T-helper 2 cell treated with Interferon-gamma antibody and Interleukin-4, amounts not matched to agents 5 μg/mL and 100 μg/mL, for 36 hours (primary cell): ENCODE measurements around the gene C1orf159.
"Not testable (repeated sequence)": the region's sequence is repeated elsewhere in the genome, so short reads cannot be mapped to it uniquely, and the experiment has no call there.

Experiments
- DNase-seq: peaks from one replicate; pipeline ENCODE4 v3.0.0; 2021; ENCODE audit warnings: low spot score
- H3K27ac Mint-ChIP-seq: one replicate; pipeline ENCODE4 v1.8.0; 2021; ENCODE audit warnings: mild to moderate bottlenecking, mixed read lengths
- H3K27me3 Mint-ChIP-seq: one replicate; pipeline ENCODE4 v1.8.0; 2021; ENCODE audit warnings: low read depth, mixed read lengths
- H3K36me3 Mint-ChIP-seq: one replicate; pipeline ENCODE4 v1.8.0; 2021; ENCODE audit warnings: low read depth, mixed read lengths
- H3K4me1 Mint-ChIP-seq: one replicate; pipeline ENCODE4 v1.8.0; 2021; ENCODE audit warnings: low read depth, mixed read lengths
- H3K4me3 Mint-ChIP-seq: one replicate; pipeline ENCODE4 v1.8.0; 2022; ENCODE audit warnings: mild to moderate bottlenecking, moderate library complexity, mixed read lengths
- H3K9me3 Mint-ChIP-seq: one replicate; pipeline ENCODE4 v1.8.0; 2021; ENCODE audit warnings: mixed read lengths

C1orf159 gene

DNA sequence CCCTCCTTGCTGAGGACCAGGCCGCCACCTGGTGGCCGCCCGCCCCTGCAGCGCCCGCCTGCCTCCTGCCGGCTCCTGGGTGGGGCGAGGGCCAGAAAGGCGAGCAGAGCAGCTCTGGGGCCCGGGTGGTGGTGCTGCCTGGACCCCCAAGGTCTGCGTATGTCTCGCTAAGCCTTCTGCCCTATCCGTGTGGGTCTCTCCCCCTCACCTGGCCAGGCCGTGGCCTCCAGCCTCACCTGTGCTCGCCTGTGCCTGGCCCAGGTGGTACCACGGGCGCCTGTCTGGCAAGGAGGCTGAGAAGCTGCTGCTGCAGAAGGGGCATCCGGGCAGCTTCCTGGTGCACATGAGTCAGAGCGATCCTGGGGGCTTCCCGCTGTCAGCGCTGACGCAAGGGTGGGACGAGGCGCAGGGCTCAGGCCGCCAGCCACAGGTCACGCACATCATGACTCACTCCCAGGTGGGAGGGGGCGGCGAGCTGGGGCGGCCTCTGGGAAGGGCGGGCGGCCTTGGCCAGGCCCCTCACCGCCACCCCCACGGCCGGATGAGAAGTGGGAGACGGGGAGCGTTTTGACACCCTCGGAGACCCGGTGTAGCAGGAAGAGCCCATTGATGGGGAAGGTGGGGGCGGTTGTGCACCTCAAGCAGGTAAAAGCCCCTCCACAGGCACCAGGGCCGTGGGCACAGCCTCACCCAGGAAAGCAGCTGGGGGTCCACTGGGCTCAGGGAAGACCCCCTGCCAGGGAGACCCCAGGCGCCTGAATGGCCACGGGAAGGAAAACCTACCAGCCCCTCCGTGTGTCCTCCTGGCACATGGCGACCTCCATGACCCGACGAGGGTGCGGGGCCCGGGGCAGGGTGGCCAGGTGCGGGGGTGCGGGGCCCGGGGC is 51.7 kb downstream of the C1orf159 start:
- Mint-ChIP-seq H3K27ac (no peak overlapping the region), H3K4me3 (peak overlapping the region; percentile 12), H3K27me3 (peaks cover 15% of the 10 kb centered on the region), H3K4me1 (peaks cover 5% of the 10 kb centered on the region), H3K36me3 (no peaks in the 10 kb centered on the region), H3K9me3 (no peaks in the 10 kb centered on the region)
- DNase-seq, result peak; percentile 86

DNA sequence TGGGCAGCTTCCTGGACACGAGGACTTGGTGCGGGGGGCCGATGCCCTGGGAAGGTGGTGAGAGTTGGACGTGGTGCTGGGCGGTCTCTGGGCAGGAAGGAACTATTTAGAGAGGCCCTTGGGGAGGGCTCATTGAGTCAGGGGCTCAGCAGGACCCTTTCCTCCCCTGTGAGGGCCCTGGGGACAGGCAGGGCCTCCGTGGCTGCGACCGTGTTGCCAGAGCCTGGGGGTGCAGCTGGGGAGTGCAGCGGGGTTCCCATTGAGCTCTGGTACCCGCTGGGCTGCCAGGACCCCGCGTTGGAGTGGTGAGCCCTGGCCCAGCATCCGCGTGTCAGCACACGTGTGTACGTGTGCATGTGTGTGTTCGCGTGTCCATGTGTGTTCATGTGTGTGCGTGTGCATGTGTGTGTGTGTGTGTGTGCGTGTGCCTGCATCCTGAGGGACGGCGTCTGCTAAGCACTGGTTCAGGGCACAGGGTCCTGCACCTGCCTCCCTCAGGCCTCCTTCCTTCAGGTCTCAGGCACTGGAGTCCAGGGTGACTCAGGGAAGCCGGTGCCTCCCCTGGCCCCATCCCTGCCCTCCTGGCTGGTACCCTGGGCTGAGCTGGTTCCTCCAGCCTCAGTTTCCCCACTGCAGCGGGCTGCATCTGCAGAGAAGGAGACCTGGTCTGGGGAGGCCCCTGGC is 52.5 kb downstream of the C1orf159 start:
- H3K27ac Mint-ChIP-seq, result no peak overlapping the region
- H3K27me3 Mint-ChIP-seq, result peaks cover 18% of the 10 kb centered on the region
- no peak for DNase-seq
- H3K36me3 Mint-ChIP-seq, result no peaks in the 10 kb centered on the region
- peaks cover 5% of the 10 kb centered on the region for H3K4me1 Mint-ChIP-seq
- H3K9me3 Mint-ChIP-seq, result no peaks in the 10 kb centered on the region
- H3K4me3 Mint-ChIP-seq, result peak overlapping the region; percentile 29

DNA sequence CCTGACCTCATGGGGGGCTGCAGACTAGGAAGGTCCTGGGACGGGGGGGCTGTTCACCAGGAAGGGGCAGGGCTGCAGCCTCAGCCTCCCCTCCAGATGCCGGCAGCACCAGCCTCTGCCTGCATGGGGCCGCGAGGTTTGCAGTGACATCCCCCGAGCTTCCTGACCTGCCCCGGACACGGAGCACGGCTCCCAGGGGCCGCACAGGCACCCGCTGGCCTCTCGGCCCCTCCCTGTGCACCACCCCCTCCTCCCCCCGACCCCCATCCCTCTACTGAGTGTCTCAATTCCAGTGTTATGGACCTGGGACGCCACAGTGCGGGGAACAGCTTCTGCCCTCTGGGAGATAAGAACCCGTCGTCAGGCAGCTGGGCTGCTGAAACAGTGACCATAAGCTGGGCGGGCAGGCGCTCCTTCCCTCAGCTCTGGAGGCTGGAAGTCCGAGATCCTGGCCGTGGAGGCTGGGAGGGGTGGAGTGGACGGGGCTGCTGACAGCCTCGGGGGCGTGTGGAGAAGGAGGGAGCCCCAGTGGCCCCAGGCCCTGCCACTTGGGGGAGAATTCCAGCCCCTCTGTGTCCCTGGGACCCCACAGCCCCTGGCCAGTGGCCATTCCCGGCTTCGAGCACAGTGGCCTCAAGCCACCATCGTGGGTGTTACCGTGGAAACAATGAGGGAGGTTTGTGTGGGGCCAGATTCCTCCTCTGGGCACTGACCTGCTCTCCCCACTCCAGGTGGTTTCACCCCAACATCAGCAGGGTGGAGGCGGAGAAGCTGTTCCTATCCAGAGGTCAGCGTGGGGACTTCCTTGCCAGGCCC is 53.3 kb downstream of the C1orf159 start:
- peaks cover 7% of the 10 kb centered on the region for H3K4me1 Mint-ChIP-seq
- no peak for DNase-seq
- H3K27me3 Mint-ChIP-seq, result peaks cover 25% of the 10 kb centered on the region
- H3K4me3 Mint-ChIP-seq, result peak overlapping the region; percentile 51
- H3K27ac Mint-ChIP-seq, result no peak overlapping the region
- H3K9me3 Mint-ChIP-seq, result no peaks in the 10 kb centered on the region
- no peaks in the 10 kb centered on the region for H3K36me3 Mint-ChIP-seq

DNA sequence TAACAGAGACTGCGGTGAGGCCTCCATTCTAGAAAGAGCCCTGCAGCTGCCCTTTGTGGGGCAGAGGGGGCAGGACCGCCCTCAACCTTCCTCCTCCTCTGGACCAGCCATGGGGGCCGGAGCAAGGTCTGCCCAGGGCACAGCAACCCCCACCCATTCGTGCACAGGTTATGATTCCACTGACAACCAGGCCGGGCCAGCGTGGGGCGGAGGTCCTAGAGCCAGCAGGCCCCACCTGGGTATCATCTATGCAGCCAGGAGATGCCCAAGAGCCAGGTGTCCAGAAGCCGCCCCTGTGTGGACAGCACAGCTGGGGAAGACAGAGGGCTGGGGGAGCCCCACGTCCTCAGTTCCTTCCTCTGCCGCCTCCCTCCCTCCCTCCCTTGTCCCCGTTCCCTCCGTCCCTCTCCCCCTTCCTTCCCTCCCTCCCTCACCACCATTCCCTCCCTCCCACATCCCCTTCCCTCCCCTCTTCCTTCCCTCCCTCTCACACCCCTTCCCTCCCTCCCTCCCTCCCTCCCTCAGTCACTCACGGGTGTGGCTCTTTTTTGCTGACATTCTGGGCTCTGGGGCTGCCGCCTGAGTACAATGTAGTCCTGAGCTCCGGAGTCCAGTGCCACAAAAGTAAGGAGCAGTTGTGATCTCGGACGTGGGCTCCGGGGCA is 54.1 kb downstream of the C1orf159 start:
- no peaks in the 10 kb centered on the region for H3K36me3 Mint-ChIP-seq
- peaks cover 7% of the 10 kb centered on the region for H3K4me1 Mint-ChIP-seq
- no peak for DNase-seq
- no peaks in the 10 kb centered on the region for H3K9me3 Mint-ChIP-seq
- H3K27me3 Mint-ChIP-seq, result peaks cover 27% of the 10 kb centered on the region
- H3K27ac Mint-ChIP-seq, result no peak overlapping the region
- H3K4me3 Mint-ChIP-seq, result peak overlapping the region; percentile 51

DNA sequence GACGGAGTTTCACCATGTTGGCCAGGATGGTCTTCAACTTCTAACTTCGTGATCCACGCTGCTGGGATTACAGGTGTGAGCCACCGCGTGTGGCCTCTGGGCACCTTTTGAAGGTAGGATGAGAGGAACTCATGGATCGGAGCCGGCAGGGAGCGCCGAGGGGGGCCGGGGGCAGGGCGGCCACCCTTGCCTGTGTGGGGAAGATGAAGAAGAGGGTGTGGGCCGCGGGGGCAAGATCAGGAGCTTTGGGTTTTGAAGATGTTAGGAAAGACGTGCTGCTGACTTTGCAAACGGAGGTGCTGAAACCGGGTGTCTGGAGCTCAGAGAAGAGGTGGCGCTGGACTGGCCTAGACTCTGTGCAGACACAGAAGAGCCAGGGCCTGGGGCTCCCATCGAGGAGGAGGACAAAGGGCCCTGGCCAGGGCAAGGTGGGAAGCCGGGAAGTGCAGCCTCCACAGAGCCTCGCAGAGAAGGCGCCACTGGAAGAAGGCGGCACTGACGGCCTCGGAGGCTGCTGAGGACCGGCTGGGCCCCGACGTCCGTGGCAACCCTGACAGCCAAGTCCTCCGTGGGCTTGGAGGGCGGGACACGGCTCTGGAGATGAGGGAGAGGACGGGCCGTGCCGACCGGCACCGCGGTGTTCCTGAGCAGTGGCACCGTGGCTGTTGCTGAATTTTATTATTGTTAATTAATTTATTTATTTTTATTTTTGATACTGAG is 55.4 kb downstream of the C1orf159 start:
- Mint-ChIP-seq H3K27me3 (peaks cover 27% of the 10 kb centered on the region), H3K9me3 (no peaks in the 10 kb centered on the region), H3K36me3 (no peaks in the 10 kb centered on the region), H3K27ac (no peak overlapping the region), H3K4me1 (peaks cover 4% of the 10 kb centered on the region), H3K4me3 (peak overlapping the region; percentile 72)
- DNase-seq, result no peak

DNA sequence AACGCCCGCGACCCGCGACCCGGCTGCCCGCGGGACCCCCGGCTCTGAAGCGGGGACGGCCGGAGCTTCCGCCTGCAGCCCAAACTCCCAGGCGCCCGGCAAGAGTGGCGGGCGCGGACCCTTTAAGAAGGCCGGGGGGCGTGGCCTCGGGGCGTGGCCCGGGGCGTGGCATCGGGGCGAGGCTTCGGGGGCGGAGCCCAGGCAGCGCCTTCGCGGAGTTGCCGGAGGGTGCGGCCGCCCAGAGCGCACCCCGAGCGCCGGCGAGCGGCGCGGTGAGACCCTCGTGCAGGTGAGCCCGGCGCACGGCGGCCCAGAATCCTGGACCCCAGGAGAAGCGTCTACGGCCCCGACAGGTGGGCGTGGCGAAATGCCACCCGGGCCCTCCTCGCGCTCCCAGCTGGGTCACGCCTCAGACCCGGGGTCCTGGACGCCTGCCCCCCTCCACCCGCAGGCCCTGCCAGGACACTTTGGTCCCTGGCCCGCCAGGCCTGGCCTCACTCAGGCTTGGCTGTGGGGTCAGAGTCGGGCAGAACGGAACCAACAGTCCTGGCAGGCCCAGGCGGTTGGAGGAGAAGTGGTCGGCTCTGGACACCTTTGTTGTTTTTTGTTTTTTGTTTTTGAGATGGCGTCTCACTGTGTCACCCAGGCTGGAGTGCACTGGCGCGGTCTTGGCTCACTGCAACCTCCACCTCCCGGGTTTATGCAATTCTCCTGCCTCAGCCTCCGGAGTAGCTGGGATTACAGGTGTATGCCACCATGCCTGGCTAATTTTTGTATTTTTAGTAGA is 56.2 kb downstream of the C1orf159 start:
- Mint-ChIP-seq H3K27me3 (peaks cover 27% of the 10 kb centered on the region), H3K4me3 (peak overlapping the region; percentile 72), H3K9me3 (no peaks in the 10 kb centered on the region), H3K36me3 (no peaks in the 10 kb centered on the region), H3K4me1 (peaks cover 3% of the 10 kb centered on the region), H3K27ac (no peak overlapping the region)
- peak; percentile 87 for DNase-seq

DNA sequence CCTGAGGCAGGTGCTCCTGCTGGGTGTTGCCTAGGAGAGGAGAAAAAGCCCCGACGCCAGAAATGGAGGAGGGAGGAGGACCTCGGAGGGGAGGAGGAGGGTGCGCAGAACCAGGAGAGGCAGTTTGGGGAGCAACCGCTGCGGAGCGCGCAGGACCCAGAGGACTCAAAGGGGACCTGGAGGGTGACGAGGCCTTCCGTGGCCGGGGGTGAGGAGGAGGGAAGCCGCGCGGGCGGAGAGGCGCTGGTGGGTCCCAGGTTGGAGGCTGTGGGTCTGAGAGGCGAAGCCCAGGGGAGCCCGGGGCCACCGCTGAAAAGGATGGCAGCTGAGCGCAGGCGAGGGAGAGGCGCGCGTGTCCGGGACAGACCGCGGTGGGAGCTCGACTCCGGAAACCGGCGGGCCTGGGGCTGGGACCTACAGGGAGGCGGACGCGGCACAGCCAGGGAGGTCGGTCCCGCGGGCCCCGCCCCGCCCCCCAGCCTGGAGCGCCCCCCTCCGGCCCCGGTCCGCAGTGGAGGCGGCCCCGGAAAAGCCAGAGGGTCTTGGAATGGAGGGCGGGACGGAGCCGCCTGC is 56.9 kb downstream of the C1orf159 start:
- H3K27me3 Mint-ChIP-seq, result peaks cover 27% of the 10 kb centered on the region
- no peaks in the 10 kb centered on the region for H3K36me3 Mint-ChIP-seq
- peaks cover 3% of the 10 kb centered on the region for H3K4me1 Mint-ChIP-seq
- peak overlapping the region; percentile 76 for H3K4me3 Mint-ChIP-seq
- H3K27ac Mint-ChIP-seq, result no peak overlapping the region
- DNase-seq, result peak; percentile 62
- no peaks in the 10 kb centered on the region for H3K9me3 Mint-ChIP-seq

DNA sequence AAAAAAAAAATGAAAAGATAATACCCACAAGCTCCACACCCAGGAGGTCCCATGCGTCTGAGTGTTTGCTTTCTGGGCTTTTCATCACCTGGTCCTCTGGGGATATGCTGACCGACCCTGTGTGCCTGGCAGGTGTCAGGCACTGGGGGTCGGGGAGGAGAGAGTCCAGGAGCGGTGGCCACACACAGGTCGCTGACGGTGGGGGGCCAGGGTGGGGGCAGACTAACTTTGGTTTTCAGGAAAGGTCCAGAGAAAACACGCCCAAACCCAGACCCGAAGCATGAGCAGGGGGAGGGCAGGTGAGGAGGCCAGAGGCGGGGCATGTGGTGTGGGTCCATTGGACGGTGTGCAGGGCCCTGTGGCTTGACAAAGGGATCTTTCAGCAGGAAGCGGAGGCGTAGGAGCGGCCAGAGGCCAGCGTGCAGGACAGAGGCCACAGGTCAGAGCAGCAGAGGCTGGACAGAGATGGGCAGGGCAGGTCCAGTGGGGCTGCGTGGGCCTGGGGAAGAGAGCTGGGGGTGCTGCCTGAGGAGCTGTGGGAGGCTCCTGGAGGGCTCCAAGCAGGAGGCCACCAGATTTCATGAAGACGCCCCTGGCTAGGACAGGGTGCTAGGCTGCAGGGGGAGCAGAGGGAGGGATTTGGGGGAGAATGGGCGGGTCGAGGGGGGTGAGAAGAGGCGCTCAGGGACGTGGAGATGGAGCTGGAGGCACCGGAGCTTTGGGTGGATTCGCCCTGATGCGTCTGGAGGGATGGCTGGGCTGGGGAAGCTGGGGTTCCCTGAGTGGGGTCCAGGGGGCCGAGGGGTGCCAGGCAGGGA is 57.6 kb downstream of the C1orf159 start:
- Mint-ChIP-seq H3K4me3 (peak overlapping the region; percentile 76), H3K9me3 (no peaks in the 10 kb centered on the region), H3K27ac (peak overlapping the region; percentile 70), H3K36me3 (no peaks in the 10 kb centered on the region), H3K27me3 (peaks cover 27% of the 10 kb centered on the region), H3K4me1 (peaks cover 3% of the 10 kb centered on the region)
- no peak for DNase-seq

DNA sequence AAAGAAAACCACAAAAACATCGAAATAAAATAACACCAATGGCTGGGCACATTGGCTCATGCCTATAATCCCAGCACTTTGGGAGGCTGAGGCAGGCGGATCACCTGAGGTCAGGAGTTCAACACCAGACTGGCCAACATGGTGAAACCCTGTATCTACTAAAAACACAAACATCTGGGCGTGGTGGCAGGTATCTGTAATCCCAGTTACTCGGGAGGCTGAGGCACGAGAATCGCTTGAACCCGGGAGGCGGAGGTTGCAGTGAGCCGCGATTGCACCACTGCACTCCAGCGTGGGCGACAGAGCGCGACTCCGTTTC is 58.2 kb downstream of the C1orf159 start:
- peak overlapping the region; percentile 43 for H3K4me3 Mint-ChIP-seq
- H3K9me3 Mint-ChIP-seq, H3K36me3 Mint-ChIP-seq, DNase-seq, H3K4me1 Mint-ChIP-seq, H3K27ac Mint-ChIP-seq: not testable (repeated sequence)
- H3K27me3 Mint-ChIP-seq, result peaks cover 27% of the 10 kb centered on the region

DNA sequence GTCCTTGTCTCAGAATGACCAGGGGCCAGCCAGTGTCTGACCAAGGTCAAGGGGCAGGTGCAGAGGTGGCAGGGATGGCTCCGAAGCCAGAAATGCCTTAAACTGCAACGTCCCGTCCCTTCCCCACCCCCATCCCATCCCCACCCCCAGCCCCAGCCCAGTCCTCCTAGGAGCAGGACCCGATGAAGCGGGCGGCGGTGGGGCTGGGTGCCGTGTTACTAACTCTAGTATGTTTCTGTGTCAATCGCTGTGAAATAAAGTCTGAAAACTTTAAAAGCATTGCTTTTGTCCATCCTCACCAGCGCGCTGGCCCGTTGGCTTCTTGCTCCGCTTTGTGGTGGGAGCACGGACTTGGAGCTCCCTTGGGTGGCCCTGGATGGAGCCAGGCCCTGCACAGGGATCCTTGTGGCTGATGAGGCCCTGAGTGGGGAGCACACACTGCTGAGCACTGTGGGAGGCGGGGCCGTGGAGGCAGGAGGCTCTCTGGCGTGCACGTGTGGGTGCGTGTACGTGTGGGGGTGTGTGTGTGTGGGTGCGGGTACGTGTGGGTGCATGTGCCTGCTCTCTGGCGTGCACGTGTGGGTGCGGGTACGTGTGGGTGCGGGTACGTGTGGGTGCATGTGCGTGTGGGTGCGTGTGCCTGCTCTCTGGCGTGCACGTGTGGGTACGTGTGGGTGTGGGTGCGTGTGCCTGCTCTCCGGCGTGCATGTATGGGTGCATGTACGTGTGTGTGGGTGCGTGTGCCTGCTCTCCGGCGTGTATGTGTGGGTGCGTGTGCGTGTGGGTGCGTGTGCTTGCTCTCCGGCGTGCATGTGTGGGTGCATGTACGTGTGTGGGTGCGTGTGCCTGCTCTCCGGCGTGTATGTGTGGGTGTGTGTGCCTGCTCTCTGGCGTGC is 59.8 kb downstream of the C1orf159 start:
- no peak overlapping the region for H3K4me3 Mint-ChIP-seq
- no peaks in the 10 kb centered on the region for H3K36me3 Mint-ChIP-seq
- no peak for DNase-seq
- no peak overlapping the region for H3K27ac Mint-ChIP-seq
- H3K9me3 Mint-ChIP-seq, result no peaks in the 10 kb centered on the region
- peaks cover 21% of the 10 kb centered on the region for H3K27me3 Mint-ChIP-seq
- H3K4me1 Mint-ChIP-seq, result peaks cover 3% of the 10 kb centered on the region

DNA sequence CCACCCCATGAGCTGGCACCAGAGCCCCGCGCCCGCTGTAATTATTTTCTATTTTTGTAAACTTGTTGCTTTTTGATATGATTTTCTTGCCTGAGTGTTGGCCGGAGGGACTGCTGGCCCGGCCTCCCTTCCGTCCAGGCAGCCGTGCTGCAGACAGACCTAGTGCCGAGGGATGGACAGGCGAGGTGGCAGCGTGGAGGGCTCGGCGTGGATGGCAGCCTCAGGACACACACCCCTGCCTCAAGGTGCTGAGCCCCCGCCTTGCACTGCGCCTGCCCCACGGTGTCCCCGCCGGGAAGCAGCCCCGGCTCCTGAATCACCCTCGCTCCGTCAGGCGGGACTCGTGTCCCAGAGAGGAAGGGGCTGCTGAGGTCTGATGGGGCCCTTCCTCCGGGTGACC is 60.9 kb downstream of the C1orf159 start:
- peaks cover 12% of the 10 kb centered on the region for H3K27me3 Mint-ChIP-seq
- no peak for DNase-seq
- peaks cover 3% of the 10 kb centered on the region for H3K4me1 Mint-ChIP-seq
- H3K36me3 Mint-ChIP-seq, result no peaks in the 10 kb centered on the region
- H3K4me3 Mint-ChIP-seq, result no peak overlapping the region
- no peak overlapping the region for H3K27ac Mint-ChIP-seq
- H3K9me3 Mint-ChIP-seq, result no peaks in the 10 kb centered on the region
